MCF 10A (cell line): ENCODE measurements around the gene ALKBH3. TPM values are rescaled to one million over a fixed set of nuclear protein-coding genes. Genes with fewer than 3 reads are reported as not detected.

Experiments used
- BruUV-seq: library from RNA; stranded (reverse); fragments of 400-500 nt; replicated peaks from 2 replicates; lab custom pipeline; 2021; lab: Mats Ljungman, UMichigan
- CTCF ChIA-PET: fragments of 300-600 bp; sonication (Branson Sonifier 250); formaldehyde crosslinking; extraction: SDS; loops from one replicate; lab custom pipeline; 2021; ENCODE audit warnings: antibody characterized with exemption, inconsistent platforms; lab: Yijun Ruan, JAX
- POLR2A ChIA-PET: fragments of 300-600, 350-650 bp; sonication (Branson Sonifier 250); formaldehyde crosslinking; extraction: SDS; loops from one replicate; lab custom pipeline; 2020; ENCODE audit warnings: antibody characterized with exemption, inconsistent platforms; lab: Yijun Ruan, JAX
- DNase-seq: peaks from one replicate; pipeline ENCODE4 v3.0.0-alpha.2; 2018; ENCODE audit not compliant: unreplicated experiment
- H3K27ac Mint-ChIP-seq: one replicate; pipeline ENCODE4 v1.8.0; 2022; ENCODE audit warnings: mild to moderate bottlenecking, low read depth, mixed read lengths; ENCODE audit not compliant: unreplicated experiment
- H3K27me3 Mint-ChIP-seq: one replicate; pipeline ENCODE4 v1.8.0; 2022; ENCODE audit warnings: mixed read lengths; ENCODE audit not compliant: insufficient read depth, unreplicated experiment
- H3K36me3 Mint-ChIP-seq: one replicate; pipeline ENCODE4 v1.8.0; 2022; ENCODE audit warnings: mild to moderate bottlenecking, moderate library complexity, mixed read lengths; ENCODE audit not compliant: insufficient read depth, unreplicated experiment
- H3K4me1 Mint-ChIP-seq: one replicate; pipeline ENCODE4 v1.8.0; 2022; ENCODE audit warnings: mixed read lengths; ENCODE audit not compliant: insufficient read depth, unreplicated experiment
- H3K4me3 Mint-ChIP-seq: one replicate; pipeline ENCODE4 v1.8.0; 2022; ENCODE audit warnings: mild to moderate bottlenecking, moderate library complexity, mixed read lengths; ENCODE audit not compliant: unreplicated experiment
- H3K9me3 Mint-ChIP-seq: one replicate; pipeline ENCODE4 v1.8.0; 2022; ENCODE audit warnings: mixed read lengths; ENCODE audit not compliant: unreplicated experiment
- intact Hi-C: fragments of 100-400 bp; cut with micrococcal nuclease; formaldehyde crosslinking; loops from 2 replicates; pipeline ENCODE4 v1.14.1; 2022
- total RNA-seq: library from RNA; stranded (reverse); gene quantifications from 2 replicates; pipeline ENCODE4 v1.2.3, GENCODE V29; 2022
- TF ChIP-seq, protein P1 (sequence below): fragments of 200-600 bp; IDR thresholded peaks from one replicate; pipeline ENCODE4 v1.8.0; 2022; ENCODE audit warnings: antibody characterized with exemption, mild to moderate bottlenecking; ENCODE audit not compliant: unreplicated experiment

The ALKBH3 gene
- total RNA-seq, 1 experiment from 2014 or later: 76.2 TPM

DNA sequence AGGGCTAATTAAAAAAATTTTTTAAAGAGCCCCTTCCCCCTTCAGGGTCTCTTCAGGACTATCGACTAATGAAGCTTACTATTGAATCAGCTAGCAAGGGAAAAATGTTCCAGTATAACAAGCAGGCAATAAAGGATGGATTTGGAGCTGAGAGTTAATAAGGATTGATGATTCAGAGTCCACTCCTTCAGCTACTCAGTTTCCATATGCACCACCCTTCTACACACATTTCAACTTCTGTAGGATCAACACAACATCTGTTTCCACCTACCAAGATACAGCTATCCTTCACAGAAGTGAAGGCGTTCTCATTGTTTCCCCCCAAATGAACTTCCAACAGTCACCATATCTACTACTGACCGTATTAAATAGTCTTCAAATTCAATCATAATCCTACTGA is 6.6 kb upstream of the ALKBH3 start:
- no peak overlapping the region for H3K27ac Mint-ChIP-seq
- TF ChIP-seq, protein P1, sequence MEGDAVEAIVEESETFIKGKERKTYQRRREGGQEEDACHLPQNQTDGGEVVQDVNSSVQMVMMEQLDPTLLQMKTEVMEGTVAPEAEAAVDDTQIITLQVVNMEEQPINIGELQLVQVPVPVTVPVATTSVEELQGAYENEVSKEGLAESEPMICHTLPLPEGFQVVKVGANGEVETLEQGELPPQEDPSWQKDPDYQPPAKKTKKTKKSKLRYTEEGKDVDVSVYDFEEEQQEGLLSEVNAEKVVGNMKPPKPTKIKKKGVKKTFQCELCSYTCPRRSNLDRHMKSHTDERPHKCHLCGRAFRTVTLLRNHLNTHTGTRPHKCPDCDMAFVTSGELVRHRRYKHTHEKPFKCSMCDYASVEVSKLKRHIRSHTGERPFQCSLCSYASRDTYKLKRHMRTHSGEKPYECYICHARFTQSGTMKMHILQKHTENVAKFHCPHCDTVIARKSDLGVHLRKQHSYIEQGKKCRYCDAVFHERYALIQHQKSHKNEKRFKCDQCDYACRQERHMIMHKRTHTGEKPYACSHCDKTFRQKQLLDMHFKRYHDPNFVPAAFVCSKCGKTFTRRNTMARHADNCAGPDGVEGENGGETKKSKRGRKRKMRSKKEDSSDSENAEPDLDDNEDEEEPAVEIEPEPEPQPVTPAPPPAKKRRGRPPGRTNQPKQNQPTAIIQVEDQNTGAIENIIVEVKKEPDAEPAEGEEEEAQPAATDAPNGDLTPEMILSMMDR: no peak
- no peak for DNase-seq
- intact Hi-C loops: no loop called here
- H3K9me3 Mint-ChIP-seq: no peaks in the 10 kb centered on the region
- POLR2A ChIA-PET: interaction anchor here (0.9 kb wide), 1 partner anchor 11 kb away, joined by 3 read pairs; no protein-coding TSS in a partner anchor
- H3K4me3 Mint-ChIP-seq: no peak overlapping the region
- peaks cover 51% of the 10 kb centered on the region for H3K27me3 Mint-ChIP-seq
- H3K36me3 Mint-ChIP-seq: no peaks in the 10 kb centered on the region
- CTCF ChIA-PET: interaction anchor here (0.6 to 1.2 kb wide), 5 partner anchors 14 to 171 kb away, joined by 3 to 4 read pairs (median 3); no protein-coding TSS in a partner anchor
- BruUV-seq: no TSS peak
- H3K4me1 Mint-ChIP-seq: peaks cover 5% of the 10 kb centered on the region

DNA sequence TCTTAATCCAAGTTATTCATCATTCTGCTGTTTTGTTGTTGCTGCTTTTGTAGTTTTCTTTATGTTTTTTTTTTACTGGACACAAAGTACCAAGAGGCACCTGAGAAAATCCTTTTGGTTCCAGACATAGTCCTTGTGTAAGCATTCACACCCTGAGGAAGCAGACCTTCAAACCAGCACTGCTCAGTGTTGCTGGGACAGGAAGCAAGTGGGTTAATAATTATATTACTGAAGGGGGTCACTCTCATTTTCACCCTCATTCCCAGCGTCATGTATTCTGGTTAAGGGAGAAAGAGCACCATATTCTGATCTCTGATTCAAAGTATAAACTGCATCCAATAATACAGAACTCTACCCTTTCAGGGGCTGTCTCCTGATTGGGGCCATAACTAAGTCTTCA is 5.9 kb upstream of the ALKBH3 start:
- no peak for DNase-seq
- intact Hi-C loops: no loop called here
- H3K36me3 Mint-ChIP-seq: no peaks in the 10 kb centered on the region
- TF ChIP-seq, protein P1: no peak
- no peaks in the 10 kb centered on the region for H3K9me3 Mint-ChIP-seq
- ChIA-PET CTCF (interaction anchor here (0.6 to 1.2 kb wide), 4 partner anchors 14 to 171 kb away, joined by 3 to 4 read pairs (median 3); no protein-coding TSS in a partner anchor), POLR2A (no interaction called here)
- H3K4me3 Mint-ChIP-seq: no peak overlapping the region
- H3K27ac Mint-ChIP-seq: no peak overlapping the region
- peaks cover 51% of the 10 kb centered on the region for H3K27me3 Mint-ChIP-seq
- H3K4me1 Mint-ChIP-seq: no peaks in the 10 kb centered on the region
- BruUV-seq: no TSS peak

DNA sequence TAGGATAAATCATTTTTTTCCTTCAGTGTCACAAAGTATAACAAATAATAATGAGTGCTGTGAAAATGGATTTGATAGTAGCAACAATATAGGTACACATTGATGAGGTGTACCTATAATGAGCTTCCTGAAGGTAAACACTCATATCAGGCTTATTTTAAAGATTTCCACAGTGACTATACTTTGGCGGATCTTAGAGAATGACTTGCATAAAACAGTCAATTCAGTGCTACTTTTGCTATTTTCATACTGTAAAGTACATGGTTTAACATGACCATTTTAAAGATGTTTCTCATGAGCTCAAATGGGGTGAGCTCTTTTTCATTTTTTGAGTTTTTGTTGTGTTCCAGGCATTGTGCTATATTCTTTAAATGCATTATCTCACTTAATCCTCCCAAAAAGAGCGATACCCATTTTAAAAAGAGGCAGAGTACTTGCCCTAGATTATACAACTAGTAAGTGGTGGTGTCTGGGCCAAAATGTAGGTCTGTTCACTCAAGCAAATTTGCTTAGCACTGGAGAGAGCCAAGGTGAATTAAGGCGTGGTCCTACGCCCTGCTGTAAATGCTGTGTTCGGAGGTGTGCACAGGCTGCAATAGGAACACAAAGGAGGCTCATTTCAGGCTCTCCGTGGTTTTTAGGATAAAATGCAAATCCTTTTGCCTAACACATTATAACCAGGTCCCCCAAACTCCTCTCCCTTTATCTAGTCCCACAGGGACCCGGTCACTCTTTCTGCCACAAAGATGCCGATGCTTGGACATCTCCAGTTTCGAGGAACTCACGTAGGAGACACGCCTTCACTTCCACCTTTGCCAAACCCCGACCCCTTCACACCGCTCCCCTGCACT is 617 bp upstream of the ALKBH3 start:
- peaks cover 13% of the 10 kb centered on the region for H3K27me3 Mint-ChIP-seq
- no TSS peak for BruUV-seq
- intact Hi-C loops: loop anchor here (2.0 kb wide), 1 partner anchor 49 kb away; no protein-coding TSS in a partner anchor
- H3K9me3 Mint-ChIP-seq: peaks cover 7% of the 10 kb centered on the region
- peaks cover 27% of the 10 kb centered on the region for H3K36me3 Mint-ChIP-seq
- TF ChIP-seq, protein P1: no peak
- DNase-seq: no peak
- H3K4me3 Mint-ChIP-seq: peak overlapping the region; percentile 91
- peak overlapping the region; percentile 87 for H3K27ac Mint-ChIP-seq
- POLR2A ChIA-PET: interaction anchor here (0.7 to 0.8 kb wide), 2 partner anchors 11 to 49 kb away, joined by 3 to 5 read pairs; no protein-coding TSS in a partner anchor
- peaks cover 6% of the 10 kb centered on the region for H3K4me1 Mint-ChIP-seq
- CTCF ChIA-PET: interaction anchor here (0.6 to 2.4 kb wide), 4 partner anchors 10 to 192 kb away, joined by 3 to 23 read pairs (median 4); no protein-coding TSS in a partner anchor

DNA sequence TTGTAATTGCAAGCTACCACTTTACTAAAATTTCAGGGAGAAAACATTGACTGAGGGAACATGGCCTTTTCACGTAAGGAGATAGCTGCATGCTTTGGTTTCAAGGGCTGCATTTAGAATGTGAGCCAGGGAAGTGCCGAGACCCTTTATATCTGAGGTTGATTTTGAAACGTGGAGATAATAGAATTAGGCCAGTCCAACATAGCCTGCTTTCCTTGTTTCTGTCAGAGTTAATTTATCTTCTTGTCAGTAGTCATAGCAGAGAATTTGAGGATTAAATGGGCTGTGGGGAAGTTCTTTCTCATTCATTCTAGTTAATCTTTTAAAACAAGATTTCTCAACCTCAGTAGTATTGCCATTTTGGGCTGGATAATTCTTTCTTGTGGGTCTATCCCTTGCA is 12.2 kb downstream of the ALKBH3 start:
- no peaks in the 10 kb centered on the region for H3K4me1 Mint-ChIP-seq
- BruUV-seq: no TSS peak
- POLR2A ChIA-PET: interaction anchor here (0.6 kb wide), 1 partner anchor 171 kb away, joined by 3 read pairs; no protein-coding TSS in a partner anchor
- CTCF ChIA-PET: interaction anchor here (0.6 to 1.2 kb wide), 5 partner anchors 13 to 176 kb away, joined by 3 to 6 read pairs (median 3); no protein-coding TSS in a partner anchor
- TF ChIP-seq, protein P1: no peak
- no peak for DNase-seq
- no peaks in the 10 kb centered on the region for H3K9me3 Mint-ChIP-seq
- H3K4me3 Mint-ChIP-seq: no peak overlapping the region
- H3K27me3 Mint-ChIP-seq: no peaks in the 10 kb centered on the region
- H3K27ac Mint-ChIP-seq: no peak overlapping the region
- peaks cover 55% of the 10 kb centered on the region for H3K36me3 Mint-ChIP-seq
- intact Hi-C loops: no loop called here
